Neuronal stem cell (in vitro differentiated cells): ENCODE data around the gene FHOD3.

Experiments used
- DNase-seq: peaks from one replicate; pipeline ENCODE4 v3.0.0-alpha.2; 2013; ENCODE audit warnings: low spot score
- H2AFZ ChIP-seq: one replicate; pipeline ENCODE4 v1.6.1; 2013; ENCODE audit warnings: mild to moderate bottlenecking, low read length, inconsistent platforms
- H2AK5ac ChIP-seq: 2 replicates; pipeline ENCODE4 v1.6.1; 2013; ENCODE audit warnings: low read depth, mild to moderate bottlenecking, inconsistent platforms, low read length, moderate library complexity, mixed read lengths
- H2BK120ac ChIP-seq: 2 replicates; pipeline ENCODE4 v1.6.1; 2013; ENCODE audit warnings: low read depth, mild to moderate bottlenecking, inconsistent platforms, low read length, moderate library complexity, mixed read lengths
- H2BK12ac ChIP-seq: one replicate; pipeline ENCODE4 v1.6.1; 2013; ENCODE audit warnings: low read length, inconsistent platforms
- H2BK15ac ChIP-seq: 2 replicates; pipeline ENCODE4 v1.6.1; 2013; ENCODE audit warnings: mild to moderate bottlenecking, low read length, inconsistent platforms, mixed read lengths
- H2BK5ac ChIP-seq: one replicate; pipeline ENCODE4 v1.6.1; 2013; ENCODE audit warnings: inconsistent platforms, mild to moderate bottlenecking, low read length, moderate library complexity
- H3K14ac ChIP-seq: one replicate; pipeline ENCODE4 v1.6.1; 2013; ENCODE audit warnings: low read length, inconsistent platforms
- H3K18ac ChIP-seq: 2 replicates; pipeline ENCODE4 v1.6.1; 2013; ENCODE audit warnings: low read length, inconsistent platforms
- H3K23ac ChIP-seq: 2 replicates; pipeline ENCODE4 v1.6.1; 2013; ENCODE audit warnings: low read depth, mild to moderate bottlenecking, mixed read lengths, low read length, inconsistent platforms; ENCODE audit not compliant: poor library complexity
- H3K27ac ChIP-seq: replicated peaks from 3 replicates; pipeline ENCODE4 v1.5.1; 2013; ENCODE audit warnings: low read length, inconsistent platforms
- H3K27me3 ChIP-seq, 3 experiments: 2 replicates each; pipeline ENCODE4 v1.6.1; 2013; ENCODE audit warnings: low read length in 3 of 3, mild to moderate bottlenecking in 2 of 3, inconsistent platforms in 1 of 3, low read depth in 1 of 3, mixed read lengths in 1 of 3, moderate library complexity in 1 of 3; ENCODE audit not compliant: control insufficient read depth in 3 of 3, insufficient read depth in 3 of 3
- H3K36me3 ChIP-seq, 2 donors: replicated peaks in 1 of 2; 2 replicates each; pipeline ENCODE4 v1.6.1; 2013; ENCODE audit warnings: low read length in 2 of 2; ENCODE audit not compliant: control insufficient read depth in 2 of 2, insufficient read depth in 2 of 2
- H3K4ac ChIP-seq: 2 replicates; pipeline ENCODE4 v1.6.1; 2013; ENCODE audit warnings: inconsistent platforms, mild to moderate bottlenecking, low read length, moderate library complexity
- H3K4me1 ChIP-seq, 2 donors: 1 replicate in 1 of 2; 2 replicates in 1 of 2; pipeline ENCODE4 v1.6.1; 2013; ENCODE audit warnings: low read length in 2 of 2, low read depth in 1 of 2; ENCODE audit not compliant: control insufficient read depth in 2 of 2, insufficient read depth in 1 of 2
- H3K4me2 ChIP-seq: one replicate; pipeline ENCODE4 v1.6.1; 2013; ENCODE audit warnings: mild to moderate bottlenecking, low read length, inconsistent platforms; ENCODE audit not compliant: insufficient read depth, poor library complexity, severe bottlenecking
- H3K4me3 ChIP-seq, 2 donors: 2 replicates each; pipeline ENCODE4 v1.5.1; 2013; ENCODE audit warnings: low read length in 2 of 2, mild to moderate bottlenecking in 2 of 2, inconsistent platforms in 1 of 2, moderate library complexity in 1 of 2
- H3K79me1 ChIP-seq: one replicate; pipeline ENCODE4 v1.6.1; 2013; ENCODE audit warnings: low read depth, mild to moderate bottlenecking, inconsistent platforms, low read length, moderate library complexity
- H3K9ac ChIP-seq: one replicate; pipeline ENCODE4 v1.6.1; 2013; ENCODE audit warnings: mild to moderate bottlenecking, low read depth, low read length, inconsistent platforms; ENCODE audit not compliant: poor library complexity
- H3K9me3 ChIP-seq, 2 donors: replicated peaks in 1 of 2; 2 replicates each; pipeline versions ENCODE3 to v1.6.1; 2013; ENCODE audit warnings: low read length in 2 of 2, mild to moderate bottlenecking in 2 of 2, inconsistent platforms in 1 of 2, low read depth in 1 of 2, mixed read lengths in 1 of 2, moderate library complexity in 1 of 2; ENCODE audit not compliant: control insufficient read depth in 2 of 2, insufficient read depth in 1 of 2
- H4K8ac ChIP-seq: one replicate; pipeline ENCODE4 v1.6.1; 2013; ENCODE audit warnings: low read depth, mild to moderate bottlenecking, inconsistent platforms, low read length, moderate library complexity
- H4K91ac ChIP-seq: one replicate; pipeline ENCODE4 v1.6.1; 2013; ENCODE audit warnings: low read length, low read depth, mild to moderate bottlenecking, inconsistent platforms; ENCODE audit not compliant: poor library complexity
- WGBS, 2 donors: extraction: QIAGEN DNeasy Blood & Tissue Kit; methylation state at CpG; one replicate each; pipeline ENCODE4 v1.1.7; 2013; ENCODE audit warnings: missing lambda C conversion rate in 2 of 2, mixed read lengths in 1 of 2; ENCODE audit not compliant: insufficient read length in 2 of 2, insufficient replicate concordance in 1 of 2; ENCODE audit errors: extremely low coverage in 2 of 2; 5-methylcytosine and 5-hydroxymethylcytosine counted together

FHOD3 gene

GRCh38 chr18:36534154-36534688, 236.7 kb downstream of the FHOD3 start:
- H3K36me3 ChIP-seq: peaks cover 0 to 4% of the 10 kb centered on the region in 2 donors
- no peaks in the 10 kb centered on the region for H3K27me3 ChIP-seq
- no peak overlapping the region for H2AK5ac ChIP-seq
- no peak overlapping the region for H4K8ac ChIP-seq
- no peak overlapping the region for H2AFZ ChIP-seq
- no peak overlapping the region for H3K18ac ChIP-seq
- H3K4me3 ChIP-seq: no peak overlapping the region
- H3K9ac ChIP-seq: no peak overlapping the region
- H3K27ac ChIP-seq: peak overlapping the region; percentile 43
- no peak overlapping the region for H2BK15ac ChIP-seq
- no peak overlapping the region for H2BK120ac ChIP-seq
- no peak overlapping the region for H3K4ac ChIP-seq
- H2BK12ac ChIP-seq: peak overlapping the region; percentile 44
- DNase-seq: no peak
- H3K9me3 ChIP-seq: peaks cover 0 to 3% of the 10 kb centered on the region in 2 donors
- no peak overlapping the region for H2BK5ac ChIP-seq
- H4K91ac ChIP-seq: no peak overlapping the region
- peaks cover 3% of the 10 kb centered on the region for H3K79me1 ChIP-seq
- no peak overlapping the region for H3K14ac ChIP-seq
- WGBS, 2 donors: no CpG with 5 or more reads among the region's 5 CpGs
- H3K23ac ChIP-seq: no peak overlapping the region
- peaks cover 0 to 27% of the 10 kb centered on the region in 2 donors for H3K4me1 ChIP-seq
- H3K4me2 ChIP-seq: no peak overlapping the region

GRCh38 chr18:36535202-36535935, 237.9 kb downstream of the FHOD3 start:
- DNase-seq: no peak
- H3K4ac ChIP-seq: no peak overlapping the region
- H3K9me3 ChIP-seq: peaks cover 0 to 3% of the 10 kb centered on the region in 2 donors
- H3K27ac ChIP-seq: peak overlapping the region; percentile 18
- no peak overlapping the region for H3K18ac ChIP-seq
- H2AK5ac ChIP-seq: no peak overlapping the region
- H2BK120ac ChIP-seq: no peak overlapping the region
- no peaks in the 10 kb centered on the region for H3K27me3 ChIP-seq
- H4K91ac ChIP-seq: no peak overlapping the region
- no peak overlapping the region for H2BK15ac ChIP-seq
- H2AFZ ChIP-seq: no peak overlapping the region
- no CpG with 5 or more reads among the region's 2 CpGs for WGBS, 2 donors
- H3K4me1 ChIP-seq: peaks cover 0 to 26% of the 10 kb centered on the region in 2 donors
- peaks cover under 1% of the 10 kb centered on the region for H3K79me1 ChIP-seq
- no peak overlapping the region for H3K4me3 ChIP-seq
- H3K9ac ChIP-seq: no peak overlapping the region
- no peak overlapping the region for H4K8ac ChIP-seq
- H3K14ac ChIP-seq: no peak overlapping the region
- no peak overlapping the region for H2BK12ac ChIP-seq
- no peak overlapping the region for H2BK5ac ChIP-seq
- H3K4me2 ChIP-seq: no peak overlapping the region
- H3K36me3 ChIP-seq: peaks cover 0 to 4% of the 10 kb centered on the region in 2 donors
- no peak overlapping the region for H3K23ac ChIP-seq

GRCh38 chr18:36536426-36536825, 238.9 kb downstream of the FHOD3 start:
- peak overlapping the region; percentile 50 for H3K18ac ChIP-seq
- H2BK12ac ChIP-seq: no peak overlapping the region
- no peak overlapping the region for H2BK15ac ChIP-seq
- H3K4me1 ChIP-seq: peaks cover 0 to 21% of the 10 kb centered on the region in 2 donors
- no peak overlapping the region for H3K14ac ChIP-seq
- H4K8ac ChIP-seq: no peak overlapping the region
- H3K79me1 ChIP-seq: no peaks in the 10 kb centered on the region
- H2AK5ac ChIP-seq: no peak overlapping the region
- peaks cover 0 to 4% of the 10 kb centered on the region in 2 donors for H3K36me3 ChIP-seq
- no peak overlapping the region for H2AFZ ChIP-seq
- no peak overlapping the region for H3K23ac ChIP-seq
- no peak overlapping the region for H3K9ac ChIP-seq
- no peak overlapping the region for H4K91ac ChIP-seq
- H3K9me3 ChIP-seq: peaks cover 0 to 3% of the 10 kb centered on the region in 2 donors
- H3K4me2 ChIP-seq: no peak overlapping the region
- no peak overlapping the region for H2BK120ac ChIP-seq
- peak; percentile 11 for DNase-seq
- peak overlapping the region; percentile 47 for H3K27ac ChIP-seq
- no peak overlapping the region for H3K4me3 ChIP-seq
- no peak overlapping the region for H2BK5ac ChIP-seq
- no peaks in the 10 kb centered on the region for H3K27me3 ChIP-seq
- WGBS, 2 donors: no CpG with 5 or more reads among the region's 4 CpGs
- H3K4ac ChIP-seq: no peak overlapping the region

DNA sequence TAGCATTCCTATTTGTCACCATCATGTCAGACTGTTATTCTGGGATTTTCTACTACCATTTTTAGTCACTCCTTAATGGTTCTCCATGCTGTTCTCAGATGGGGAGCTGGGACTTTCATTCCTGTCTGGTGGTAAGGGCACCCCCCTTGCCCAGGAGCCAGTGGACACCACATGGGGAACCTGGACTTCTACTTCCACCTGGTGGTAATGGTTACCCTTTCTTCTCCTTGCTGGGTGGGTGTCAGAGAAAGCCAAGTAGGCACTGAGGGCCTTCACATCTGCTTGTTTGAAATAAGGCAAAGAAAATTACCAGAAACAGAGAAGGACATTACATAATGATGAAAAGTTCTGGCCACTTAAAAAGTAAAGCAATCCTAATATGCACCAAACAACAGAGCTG, 239.8 kb downstream of the FHOD3 start:
- Histone ChIP-seq H3K4ac (no peak overlapping the region), H2BK120ac (no peak overlapping the region), H2BK12ac (no peak overlapping the region), H2AK5ac (no peak overlapping the region), H4K91ac (no peak overlapping the region), H3K14ac (no peak overlapping the region), H2BK5ac (no peak overlapping the region), H3K9me3 (peaks cover 0 to 3% of the 10 kb centered on the region in 2 donors), H3K18ac (no peak overlapping the region), H3K4me1 (peaks cover 0 to 21% of the 10 kb centered on the region in 2 donors), H2BK15ac (no peak overlapping the region), H3K9ac (no peak overlapping the region), H3K23ac (no peak overlapping the region), H3K79me1 (no peaks in the 10 kb centered on the region), H2AFZ (no peak overlapping the region), H3K27me3 (no peaks in the 10 kb centered on the region), H3K4me3 (no peak overlapping the region), H4K8ac (no peak overlapping the region), H3K27ac (no peak overlapping the region), H3K4me2 (no peak overlapping the region), H3K36me3 (peaks cover 0 to 4% of the 10 kb centered on the region in 2 donors)
- no peak for DNase-seq
